CD14-positive monocyte (primary cell): ENCODE results near the gene LRP6. TPM values are rescaled to one million over a fixed set of nuclear protein-coding genes. Genes with fewer than 3 reads are reported as not detected.

Experiments
- DNase-seq, 3 donors: peaks; one replicate each; pipeline ENCODE4 v3.0.0-alpha.2; 2011 to 2022
- H2AFZ ChIP-seq: 2 replicates; pipeline ENCODE4 v1.6.0; 2012; ENCODE audit warnings: mild to moderate bottlenecking, low read depth, low read length, inconsistent platforms; ENCODE audit not compliant: insufficient read depth, poor library complexity, severe bottlenecking
- H3K27ac ChIP-seq, 2 donors: 1 replicate in 1 of 2; 2 replicates in 1 of 2; pipeline ENCODE4 v1.5.1; 2012 to 2013; ENCODE audit warnings: low read length in 2 of 2, control low read depth in 1 of 2, inconsistent platforms in 1 of 2, low read depth in 1 of 2, mild to moderate bottlenecking in 1 of 2
- H3K27me3 ChIP-seq, 2 donors: one replicate each; pipeline versions ENCODE4 v1.6.0 to v1.6.1; 2011 to 2013; ENCODE audit warnings: low read length in 2 of 2; ENCODE audit not compliant: control insufficient read depth in 2 of 2, insufficient read depth in 2 of 2
- H3K36me3 ChIP-seq, 2 donors: replicated peaks in 1 of 2; 1 replicate in 1 of 2; 2 replicates in 1 of 2; pipeline versions ENCODE4 v1.5.1 to v1.6.1; 2012 to 2013; ENCODE audit warnings: low read length in 2 of 2, control low read depth in 1 of 2, inconsistent platforms in 1 of 2, mild to moderate bottlenecking in 1 of 2; ENCODE audit not compliant: insufficient read depth in 2 of 2, control insufficient read depth in 1 of 2
- H3K4me1 ChIP-seq, 2 donors: 1 replicate in 1 of 2; 2 replicates in 1 of 2; pipeline versions ENCODE4 v1.5.1 to v1.6.1; 2012 to 2013; ENCODE audit warnings: low read length in 2 of 2, control low read depth in 1 of 2, inconsistent platforms in 1 of 2, mild to moderate bottlenecking in 1 of 2, moderate library complexity in 1 of 2; ENCODE audit not compliant: insufficient read depth in 2 of 2, control insufficient read depth in 1 of 2
- H3K4me2 ChIP-seq: replicated peaks from 2 replicates; pipeline ENCODE3; 2012; ENCODE audit warnings: low read length, moderate library complexity, mild to moderate bottlenecking; ENCODE audit not compliant: poor library complexity, severe bottlenecking; ENCODE audit errors: extremely low read depth
- H3K4me3 ChIP-seq, 3 experiments: fragments of 200-600 bp in 1 of 3; sonication (generic) in 1 of 3; replicated peaks in 1 of 3; 1 replicate in 2 of 3; 2 replicates in 1 of 3; pipeline ENCODE4 v1.5.1; 2011 to 2013; ENCODE audit warnings: low read length in 3 of 3, mild to moderate bottlenecking in 3 of 3, control low read depth in 2 of 3, low read depth in 2 of 3, inconsistent platforms in 1 of 3, moderate library complexity in 1 of 3
- H3K79me2 ChIP-seq: 2 replicates; pipeline ENCODE4 v1.6.0; 2012; ENCODE audit warnings: mild to moderate bottlenecking, control low read depth, inconsistent platforms, low read length, moderate library complexity; ENCODE audit not compliant: insufficient read depth
- H3K9ac ChIP-seq: 2 replicates; pipeline ENCODE4 v1.6.0; 2017; ENCODE audit warnings: low read length, mild to moderate bottlenecking; ENCODE audit not compliant: insufficient read depth, poor library complexity, severe bottlenecking
- H3K9me3 ChIP-seq, 2 donors: replicated peaks in 1 of 2; 1 replicate in 1 of 2; 2 replicates in 1 of 2; pipeline versions ENCODE4 v1.5.1 to v1.6.1; 2012 to 2013; ENCODE audit warnings: low read length in 2 of 2, control low read depth in 1 of 2; ENCODE audit not compliant: control insufficient read depth in 1 of 2, insufficient read depth in 1 of 2
- H4K20me1 ChIP-seq: 2 replicates; pipeline ENCODE4 v1.6.0; 2012; ENCODE audit warnings: mild to moderate bottlenecking, low read length, control low read depth, moderate library complexity; ENCODE audit not compliant: insufficient read depth
- H3K27ac Mint-ChIP-seq, 7 donors: one replicate each; pipeline ENCODE4 v1.8.0; 2020; ENCODE audit warnings: mild to moderate bottlenecking in 7 of 7, mixed read lengths in 7 of 7, moderate library complexity in 6 of 7, inconsistent platforms in 2 of 7
- H3K27me3 Mint-ChIP-seq, 3 donors: one replicate each; pipeline ENCODE4 v1.8.0; 2021 to 2022; ENCODE audit warnings: low read depth in 3 of 3, mild to moderate bottlenecking in 3 of 3, mixed read lengths in 3 of 3, moderate library complexity in 3 of 3, inconsistent platforms in 1 of 3
- H3K36me3 Mint-ChIP-seq, 2 donors: one replicate each; pipeline ENCODE4 v1.8.0; 2020; ENCODE audit warnings: mixed read lengths in 2 of 2, inconsistent platforms in 1 of 2, mild to moderate bottlenecking in 1 of 2
- H3K4me1 Mint-ChIP-seq: one replicate; pipeline ENCODE4 v1.8.0; 2020; ENCODE audit warnings: mild to moderate bottlenecking, mixed read lengths
- H3K4me3 Mint-ChIP-seq, 2 donors: one replicate each; pipeline ENCODE4 v1.8.0; 2020; ENCODE audit warnings: mild to moderate bottlenecking in 2 of 2, mixed read lengths in 2 of 2, moderate library complexity in 1 of 2
- H3K9me3 Mint-ChIP-seq, 7 donors: one replicate each; pipeline ENCODE4 v1.8.0; 2020 to 2022; ENCODE audit warnings: mixed read lengths in 7 of 7, mild to moderate bottlenecking in 6 of 7, moderate library complexity in 6 of 7, inconsistent platforms in 2 of 7
- WGBS: methylation state at CpG from one replicate; pipeline ENCODE4 v1.1.5; 2013; ENCODE audit warnings: missing lambda C conversion rate; ENCODE audit not compliant: insufficient coverage; 5-methylcytosine and 5-hydroxymethylcytosine counted together
- intact Hi-C, 2 donors: fragments of 100-400 bp; cut with micrococcal nuclease; formaldehyde crosslinking; loops; one replicate each; pipeline versions ENCODE4 v1.15.0 to v1.15.1; 2023
- polyA plus RNA-seq, 3 donors: library from polyadenylated mRNA; depleted of rRNA in 1 of 3; unstranded in 2 of 3; stranded (reverse) in 1 of 3; fragments of 300-500 nt in 2 of 3; fragments of >200 nt in 1 of 3; fragmentation: Illumina TruSeq in 2 of 3; gene quantifications; 1 replicate in 2 of 3; 2 replicates in 1 of 3; pipeline ENCODE4 v1.2.3, GENCODE V29; 2012 to 2021
- TF ChIP-seq, protein P1 (sequence below): fragments of 200-600 bp; IDR thresholded peaks from one replicate; pipeline ENCODE4 v1.8.0; 2022; ENCODE audit warnings: antibody characterized with exemption, mild to moderate bottlenecking

LRP6 gene
- polyA plus RNA-seq, 3 donors = 0.08 TPM; not detected in 2

DNA sequence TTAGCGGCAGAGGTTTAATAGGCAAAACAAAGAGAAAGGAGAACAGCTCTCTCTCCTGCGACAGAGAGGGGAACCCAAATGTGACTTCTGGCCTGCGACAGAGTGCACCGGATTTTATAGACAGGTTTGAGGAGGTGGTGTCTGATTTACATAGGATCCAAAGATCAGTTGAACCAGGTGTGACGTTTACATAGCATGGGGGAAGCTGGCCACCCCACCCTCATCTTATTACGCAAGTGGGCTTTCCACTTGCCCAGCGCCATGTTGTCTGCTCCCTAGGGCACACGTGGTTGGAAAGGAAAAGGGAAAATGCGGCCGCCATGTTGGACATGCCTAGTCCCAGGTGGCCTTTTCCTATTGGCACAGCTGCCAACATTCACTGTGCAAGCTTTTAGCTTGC is 178.7 kb downstream of the LRP6 start:
- no peaks in the 10 kb centered on the region for H3K27me3 ChIP-seq
- no peaks in the 10 kb centered on the region for H3K4me1 ChIP-seq
- H2AFZ ChIP-seq = no peak overlapping the region
- no peaks in the 10 kb centered on the region for H4K20me1 ChIP-seq
- no peaks in the 10 kb centered on the region for H3K9me3 ChIP-seq
- no peaks in the 10 kb centered on the region for H3K4me1 Mint-ChIP-seq
- 93% methylated on average over 3 of the region's 10 CpGs for WGBS
- peaks cover 0 to 2% (median 0%) of the 10 kb centered on the region in 7 donors for H3K9me3 Mint-ChIP-seq
- no peak overlapping the region for H3K4me2 ChIP-seq
- no peak for DNase-seq
- no peak overlapping the region for H3K4me3 ChIP-seq
- TF ChIP-seq, protein P1, sequence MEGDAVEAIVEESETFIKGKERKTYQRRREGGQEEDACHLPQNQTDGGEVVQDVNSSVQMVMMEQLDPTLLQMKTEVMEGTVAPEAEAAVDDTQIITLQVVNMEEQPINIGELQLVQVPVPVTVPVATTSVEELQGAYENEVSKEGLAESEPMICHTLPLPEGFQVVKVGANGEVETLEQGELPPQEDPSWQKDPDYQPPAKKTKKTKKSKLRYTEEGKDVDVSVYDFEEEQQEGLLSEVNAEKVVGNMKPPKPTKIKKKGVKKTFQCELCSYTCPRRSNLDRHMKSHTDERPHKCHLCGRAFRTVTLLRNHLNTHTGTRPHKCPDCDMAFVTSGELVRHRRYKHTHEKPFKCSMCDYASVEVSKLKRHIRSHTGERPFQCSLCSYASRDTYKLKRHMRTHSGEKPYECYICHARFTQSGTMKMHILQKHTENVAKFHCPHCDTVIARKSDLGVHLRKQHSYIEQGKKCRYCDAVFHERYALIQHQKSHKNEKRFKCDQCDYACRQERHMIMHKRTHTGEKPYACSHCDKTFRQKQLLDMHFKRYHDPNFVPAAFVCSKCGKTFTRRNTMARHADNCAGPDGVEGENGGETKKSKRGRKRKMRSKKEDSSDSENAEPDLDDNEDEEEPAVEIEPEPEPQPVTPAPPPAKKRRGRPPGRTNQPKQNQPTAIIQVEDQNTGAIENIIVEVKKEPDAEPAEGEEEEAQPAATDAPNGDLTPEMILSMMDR = no peak
- H3K27ac Mint-ChIP-seq = peak overlapping the region in 1 of 7 donors; percentile 21
- H3K9ac ChIP-seq = no peak overlapping the region
- no peaks in the 10 kb centered on the region for H3K36me3 Mint-ChIP-seq
- no peaks in the 10 kb centered on the region for H3K79me2 ChIP-seq
- no peaks in the 10 kb centered on the region for H3K36me3 ChIP-seq
- H3K4me3 Mint-ChIP-seq = no peak overlapping the region
- intact Hi-C loops = no loop called here
- no peak overlapping the region for H3K27ac ChIP-seq
- peaks cover 0 to 10% (median 2%) of the 10 kb centered on the region in 3 donors for H3K27me3 Mint-ChIP-seq

DNA sequence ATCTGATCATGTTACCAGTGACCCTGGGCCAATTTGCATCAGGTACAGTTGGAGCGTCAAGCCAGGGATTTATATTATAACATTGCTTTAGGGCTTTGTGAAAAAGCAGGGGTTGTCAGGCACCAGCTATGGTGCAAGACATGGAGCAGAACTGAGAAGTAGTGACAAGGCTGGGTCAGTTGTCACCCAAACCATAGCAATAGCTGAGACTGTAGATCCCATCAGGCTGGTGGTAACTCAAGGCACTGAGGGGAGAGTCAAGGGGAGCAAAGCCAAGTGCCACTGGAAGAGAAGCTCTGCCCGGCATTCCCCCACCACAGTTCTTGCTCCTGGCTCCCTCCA is 179.2 kb downstream of the LRP6 start:
- no peak overlapping the region for H3K9ac ChIP-seq
- no peak overlapping the region for H3K27ac ChIP-seq
- H4K20me1 ChIP-seq = no peaks in the 10 kb centered on the region
- no peaks in the 10 kb centered on the region for H3K36me3 Mint-ChIP-seq
- no peaks in the 10 kb centered on the region for H3K9me3 ChIP-seq
- TF ChIP-seq, protein P1 = no peak
- H3K4me3 Mint-ChIP-seq = no peak overlapping the region
- H3K36me3 ChIP-seq = no peaks in the 10 kb centered on the region
- DNase-seq = no peak
- intact Hi-C loops = no loop called here
- no peak overlapping the region for H3K4me2 ChIP-seq
- peaks cover 0 to 10% (median 2%) of the 10 kb centered on the region in 3 donors for H3K27me3 Mint-ChIP-seq
- no peaks in the 10 kb centered on the region for H3K79me2 ChIP-seq
- H3K9me3 Mint-ChIP-seq = peaks cover 0 to 2% (median 0%) of the 10 kb centered on the region in 7 donors
- no peak overlapping the region for H3K4me3 ChIP-seq
- no peaks in the 10 kb centered on the region for H3K4me1 Mint-ChIP-seq
- H3K27ac Mint-ChIP-seq = peak overlapping the region in 1 of 7 donors; percentile 57
- WGBS = 100% methylated on average over 1 of the region's 2 CpGs
- H3K4me1 ChIP-seq = no peaks in the 10 kb centered on the region
- H2AFZ ChIP-seq = no peak overlapping the region
- H3K27me3 ChIP-seq = no peaks in the 10 kb centered on the region
